T-cell (primary cell): Measurements from ENCODE around the gene MCM5. TPM values are rescaled to one million over a fixed set of nuclear protein-coding genes. Genes with fewer than 3 reads are reported as not detected.
"Not testable (repeated sequence)": the region's sequence is repeated elsewhere in the genome, so short reads cannot be mapped to it uniquely, and the experiment has no call there.

Experiments
- ATAC-seq, 4 experiments: fragments of 200-7000 bp in 3 of 4; fragments of 150-1000 bp in 1 of 4; cut with Tn5 transposase; replicated peaks in 1 of 4; 1 replicate in 3 of 4; 2 replicates in 1 of 4; pipeline ENCODE4 v1.10.0; 2021; ENCODE audit warnings: moderate library complexity in 3 of 4, mild to moderate bottlenecking in 2 of 4, moderate number of reproducible peaks in 1 of 4
- CTCF ChIA-PET, 2 donors: fragments of 300-600 bp; sonication (Branson Sonifier 250); formaldehyde crosslinking; loops; one replicate each; lab custom pipeline; 2022; ENCODE audit warnings: antibody characterized with exemption in 2 of 2; lab: Charles Lee
- POLR2A ChIA-PET, 2 donors: fragments of 300-600 bp; sonication (Branson Sonifier 250); formaldehyde crosslinking; loops; one replicate each; lab custom pipeline; 2022; ENCODE audit warnings: antibody characterized with exemption in 2 of 2; lab: Charles Lee
- DNase-seq, 35 experiments: peaks; one replicate each; pipeline versions ENCODE4 v3.0.0 to v3.0.0-alpha.2; 2013 to 2023
- H3K27ac ChIP-seq: one replicate; pipeline ENCODE4 v1.5.1; 2013; ENCODE audit warnings: low read length
- H3K27me3 ChIP-seq, 2 experiments: replicated peaks in 1 of 2; 1 replicate in 1 of 2; 2 replicates in 1 of 2; pipeline versions ENCODE4 v1.6.1 to v1.7.0; 2013; ENCODE audit warnings: low read length in 1 of 2, mixed read lengths in 1 of 2; ENCODE audit not compliant: control insufficient read depth in 2 of 2, insufficient read depth in 2 of 2; ENCODE audit errors: extremely low read depth in 1 of 2
- H3K36me3 ChIP-seq, 2 donors: 1 replicate in 1 of 2; 2 replicates in 1 of 2; pipeline versions ENCODE4 v1.6.1 to v1.7.0; 2013; ENCODE audit warnings: low read length in 1 of 2; ENCODE audit not compliant: control insufficient read depth in 2 of 2, insufficient read depth in 1 of 2; ENCODE audit errors: extremely low read depth in 1 of 2
- H3K4me1 ChIP-seq, 2 experiments: 1 replicate in 1 of 2; 2 replicates in 1 of 2; pipeline versions ENCODE4 v1.6.1 to v1.7.0; 2013; ENCODE audit warnings: low read length in 2 of 2, mixed read lengths in 1 of 2; ENCODE audit not compliant: insufficient read depth in 2 of 2, control insufficient read depth in 1 of 2; ENCODE audit errors: extremely low read depth in 1 of 2
- H3K4me3 ChIP-seq, 2 donors: 1 replicate in 1 of 2; 2 replicates in 1 of 2; pipeline versions ENCODE4 v1.5.1 to v1.7.0; 2013; ENCODE audit warnings: mild to moderate bottlenecking in 2 of 2, low read length in 1 of 2, moderate library complexity in 1 of 2; ENCODE audit not compliant: control insufficient read depth in 1 of 2; ENCODE audit errors: extremely low read depth in 1 of 2
- H3K9me3 ChIP-seq: 2 replicates; pipeline ENCODE4 v1.7.0; 2013
- H3K27ac Mint-ChIP-seq, 2 donors: one replicate each; pipeline ENCODE4 v1.8.0; 2020 to 2021; ENCODE audit warnings: mild to moderate bottlenecking in 2 of 2, mixed read lengths in 2 of 2
- H3K27me3 Mint-ChIP-seq, 2 donors: one replicate each; pipeline ENCODE4 v1.8.0; 2021 to 2022; ENCODE audit warnings: mixed read lengths in 2 of 2
- H3K36me3 Mint-ChIP-seq: one replicate; pipeline ENCODE4 v1.8.0; 2021; ENCODE audit warnings: mixed read lengths
- H3K4me1 Mint-ChIP-seq, 3 donors: one replicate each; pipeline ENCODE4 v1.8.0; 2020 to 2022; ENCODE audit warnings: mixed read lengths in 3 of 3, mild to moderate bottlenecking in 1 of 3
- H3K4me3 Mint-ChIP-seq, 3 donors: one replicate each; pipeline ENCODE4 v1.8.0; 2020 to 2022; ENCODE audit warnings: mild to moderate bottlenecking in 3 of 3, mixed read lengths in 3 of 3, moderate library complexity in 3 of 3
- H3K9me3 Mint-ChIP-seq, 3 donors: one replicate each; pipeline ENCODE4 v1.8.0; 2020 to 2022; ENCODE audit warnings: mixed read lengths in 3 of 3
- WGBS: methylation state at CpG from one replicate; pipeline ENCODE4 v1.1.5; 2013; ENCODE audit warnings: missing lambda C conversion rate; ENCODE audit not compliant: insufficient coverage; 5-methylcytosine and 5-hydroxymethylcytosine counted together
- total RNA-seq, 35 experiments: library from RNA in 6 of 35; stranded (reverse) in 6 of 35; fragments of 120-200 nt in 1 of 35; gene quantifications; one replicate each; pipeline versions ENCODE4 v1.2.1 to v1.2.4 and lab custom pipeline; 2013 to 2026

MCM5 gene
- total RNA-seq, 5 donors from 2014 or later (not counting 1 experiment from before 2014, with no cell fraction given) = 34.7 to 66.8 (median 58.7) TPM

GRCh38 chr22:35436421-35436820, 36.5 kb downstream of the MCM5 start:
- H3K4me3 ChIP-seq = no peak overlapping the region
- Mint-ChIP-seq H3K9me3 (peaks cover 0 to 5% (median 0%) of the 10 kb centered on the region in 3 donors), H3K4me3 (no peak overlapping the region), H3K4me1 (no peaks in the 10 kb centered on the region), H3K27ac (no peak overlapping the region), H3K27me3 (no peaks in the 10 kb centered on the region), H3K36me3 (peaks cover 37% of the 10 kb centered on the region)
- POLR2A ChIA-PET = no interaction called here
- no peaks in the 10 kb centered on the region for H3K27me3 ChIP-seq
- H3K4me1 ChIP-seq = no peaks in the 10 kb centered on the region
- H3K9me3 ChIP-seq = no peaks in the 10 kb centered on the region
- ATAC-seq (no peak), DNase-seq (no peak)
- CTCF ChIA-PET = interaction anchor here in 1 of 2 donors (0.6 kb wide), 1 partner anchor 536 kb away, joined by 6 read pairs; no protein-coding TSS in a partner anchor
- no peak overlapping the region for H3K27ac ChIP-seq
- H3K36me3 ChIP-seq = peaks cover 2 to 4% of the 10 kb centered on the region in 2 donors
- 100% methylated on average over 3 of the region's 5 CpGs for WGBS

- Mint-ChIP-seq H3K36me3 (peaks cover 34% of the 10 kb centered on the region), H3K4me1 (no peaks in the 10 kb centered on the region), H3K27ac (no peak overlapping the region), H3K27me3 (no peaks in the 10 kb centered on the region), H3K4me3 (no peak overlapping the region), H3K9me3 (peaks cover 0 to 5% (median 0%) of the 10 kb centered on the region in 3 donors)
- DNase-seq (no peak), ATAC-seq (no peak)
- ChIA-PET CTCF (interaction anchor here in 1 of 2 donors (0.6 kb wide), 1 partner anchor 535 kb away, joined by 6 read pairs; no protein-coding TSS in a partner anchor), POLR2A (no interaction called here)
- no peaks in the 10 kb centered on the region for H3K27me3 ChIP-seq
- H3K9me3 ChIP-seq = no peaks in the 10 kb centered on the region
- H3K4me3 ChIP-seq = no peak overlapping the region
- no peaks in the 10 kb centered on the region for H3K4me1 ChIP-seq
- peaks cover 2 to 4% of the 10 kb centered on the region in 2 donors for H3K36me3 ChIP-seq
- H3K27ac ChIP-seq = no peak overlapping the region
- WGBS = 86% methylated on average over 2 of the region's 2 CpGs
Measured at GRCh38 chr22:35437049-35437448, 37.1 kb downstream of the MCM5 start.

- POLR2A ChIA-PET, H3K9me3 Mint-ChIP-seq, DNase-seq, H3K4me3 ChIP-seq, H3K27me3 ChIP-seq, H3K4me3 Mint-ChIP-seq, H3K27ac Mint-ChIP-seq, ATAC-seq, H3K9me3 ChIP-seq, H3K27ac ChIP-seq, H3K4me1 ChIP-seq, H3K27me3 Mint-ChIP-seq, H3K4me1 Mint-ChIP-seq, H3K36me3 ChIP-seq, CTCF ChIA-PET: not testable (repeated sequence)
- H3K36me3 Mint-ChIP-seq = peaks cover 25% of the 10 kb centered on the region
- 83% methylated on average over 3 of the region's 3 CpGs for WGBS
Measured at GRCh38 chr22:35438673-35439364, 38.9 kb downstream of the MCM5 start.

- Mint-ChIP-seq H3K4me1 (no peaks in the 10 kb centered on the region), H3K4me3 (no peak overlapping the region), H3K36me3 (peaks cover 21% of the 10 kb centered on the region), H3K27me3 (no peaks in the 10 kb centered on the region), H3K27ac (no peak overlapping the region), H3K9me3 (no peaks in the 10 kb centered on the region)
- Histone ChIP-seq H3K4me1 (no peaks in the 10 kb centered on the region), H3K4me3 (no peak overlapping the region), H3K27ac (no peak overlapping the region), H3K27me3 (no peaks in the 10 kb centered on the region), H3K36me3 (peaks cover 0 to 3% of the 10 kb centered on the region in 2 donors), H3K9me3 (no peaks in the 10 kb centered on the region)
- POLR2A ChIA-PET = no interaction called here
- no peak for ATAC-seq
- no peak for DNase-seq
- 100% methylated on average over 1 of the region's 1 CpG for WGBS
- CTCF ChIA-PET = no interaction called here
Measured at GRCh38 chr22:35439365-35439717, 39.4 kb downstream of the MCM5 start.

GRCh38 chr22:35440129-35440528, 40.2 kb downstream of the MCM5 start:
- H3K36me3 ChIP-seq = no peaks in the 10 kb centered on the region
- H3K4me3 ChIP-seq = no peak overlapping the region
- Mint-ChIP-seq H3K27ac (no peak overlapping the region), H3K27me3 (no peaks in the 10 kb centered on the region), H3K36me3 (peaks cover 18% of the 10 kb centered on the region), H3K4me1 (no peaks in the 10 kb centered on the region), H3K4me3 (no peak overlapping the region), H3K9me3 (no peaks in the 10 kb centered on the region)
- WGBS = 89% methylated on average over 2 of the region's 3 CpGs
- no peaks in the 10 kb centered on the region for H3K9me3 ChIP-seq
- no peak overlapping the region for H3K27ac ChIP-seq
- ChIA-PET CTCF (no interaction called here), POLR2A (no interaction called here)
- DNase-seq (no peak), ATAC-seq (no peak)
- H3K27me3 ChIP-seq = no peaks in the 10 kb centered on the region
- H3K4me1 ChIP-seq = no peaks in the 10 kb centered on the region

- POLR2A ChIA-PET = no interaction called here
- no peaks in the 10 kb centered on the region for H3K27me3 Mint-ChIP-seq
- Histone ChIP-seq H3K4me1 (no peaks in the 10 kb centered on the region), H3K27me3 (no peaks in the 10 kb centered on the region), H3K9me3 (no peaks in the 10 kb centered on the region), H3K27ac (no peak overlapping the region), H3K4me3 (no peak overlapping the region), H3K36me3 (no peaks in the 10 kb centered on the region)
- peaks cover 18% of the 10 kb centered on the region for H3K36me3 Mint-ChIP-seq
- no peak for DNase-seq
- H3K9me3 Mint-ChIP-seq = no peaks in the 10 kb centered on the region
- no peak overlapping the region for H3K27ac Mint-ChIP-seq
- H3K4me1 Mint-ChIP-seq = no peaks in the 10 kb centered on the region
- no peak overlapping the region for H3K4me3 Mint-ChIP-seq
- CTCF ChIA-PET = no interaction called here
- 93% methylated on average over 9 of the region's 9 CpGs for WGBS
- ATAC-seq = no peak
Measured at GRCh38 chr22:35441489-35442100, 41.7 kb downstream of the MCM5 start.
